HG03571 (cell line): ENCODE results near the gene RAI1.

ENCODE experiments used
- ATAC-seq: cut with Tn5 transposase; IDR thresholded peaks from one replicate; pipeline ENCODE4 v1.9.1; 2021; ENCODE audit not compliant: unreplicated experiment

The RAI1 gene

DNA sequence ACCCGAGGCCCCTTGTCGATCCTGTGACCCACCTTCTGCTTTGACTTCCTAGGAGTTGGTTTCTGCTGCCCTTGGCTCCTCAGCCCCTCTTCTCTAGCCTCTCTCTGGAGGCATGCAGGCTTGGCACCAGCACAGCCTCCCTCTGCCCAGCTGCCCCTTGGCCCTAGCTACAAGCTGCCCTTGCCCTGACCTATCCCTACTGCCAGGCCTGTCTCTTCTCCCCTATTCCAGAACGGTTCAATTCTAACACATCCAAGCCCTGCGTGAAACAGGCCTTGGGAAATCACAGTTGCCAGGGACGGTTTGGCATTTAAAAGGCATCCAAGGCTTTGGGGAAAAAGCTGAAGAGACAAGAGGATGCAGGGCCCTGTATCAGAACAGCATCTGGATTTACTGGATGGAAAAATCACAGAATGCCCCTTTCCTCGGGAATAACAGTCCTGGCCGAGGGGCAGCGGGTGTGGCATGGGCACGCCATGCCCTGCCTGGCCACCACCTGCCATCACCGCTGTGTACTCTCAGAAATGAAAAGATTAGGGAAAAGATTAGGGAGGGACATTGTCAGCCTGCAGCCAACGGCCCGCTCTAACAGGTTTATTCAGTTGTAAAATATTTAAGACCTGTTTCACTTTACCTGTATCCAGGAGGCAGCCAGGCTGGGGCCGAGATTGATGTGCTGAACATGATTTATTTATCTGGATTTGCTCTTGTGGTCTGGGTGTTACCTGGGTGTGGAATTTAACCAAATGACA, 15.8 kb downstream of the RAI1 start:
- ATAC-seq, result no peak

DNA sequence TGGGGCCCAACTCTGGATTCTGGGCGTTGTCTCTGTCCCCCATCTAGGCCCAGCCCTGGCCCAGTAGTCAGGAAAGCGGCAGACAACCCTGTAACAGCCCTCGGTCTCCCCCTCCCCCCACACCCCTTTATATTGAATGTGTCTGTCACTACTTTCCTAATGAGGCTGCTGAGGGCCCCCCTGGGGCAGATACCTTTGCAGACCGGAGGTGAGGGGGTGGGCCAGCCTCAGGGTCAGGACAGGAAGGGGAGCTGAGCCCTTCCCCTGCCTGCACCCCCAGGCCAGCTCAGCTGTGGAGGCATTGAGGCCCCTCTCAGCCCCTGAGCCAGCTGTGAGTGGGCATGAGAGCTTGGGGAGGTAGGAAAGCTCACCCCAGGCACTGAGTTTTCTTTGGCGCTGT, 17.1 kb downstream of the RAI1 start:
- no peak for ATAC-seq

DNA sequence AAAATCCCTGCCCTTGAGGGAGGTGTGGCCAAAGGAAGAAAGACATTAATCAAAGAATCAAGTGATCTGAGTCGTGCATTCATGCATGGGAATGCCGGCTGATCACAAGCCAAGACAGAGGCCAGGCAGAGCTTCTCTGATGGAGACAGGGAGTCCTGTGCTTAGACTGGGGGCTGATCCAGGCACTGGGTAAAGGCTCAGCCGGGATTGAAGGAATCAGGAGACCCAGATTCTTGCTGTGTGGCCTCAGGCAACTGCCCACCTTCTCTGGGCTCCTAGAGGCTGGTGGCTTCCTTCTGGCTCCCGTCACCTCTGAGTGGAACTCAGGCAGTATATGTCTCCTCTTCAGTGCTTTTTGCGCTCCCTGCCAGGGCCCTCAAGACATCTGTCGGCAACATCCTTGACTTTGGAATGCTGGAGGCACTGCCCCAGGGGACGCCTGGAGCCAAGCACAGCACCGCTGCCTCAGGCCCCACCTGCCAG, 17.7 kb downstream of the RAI1 start:
- ATAC-seq, result no peak

DNA sequence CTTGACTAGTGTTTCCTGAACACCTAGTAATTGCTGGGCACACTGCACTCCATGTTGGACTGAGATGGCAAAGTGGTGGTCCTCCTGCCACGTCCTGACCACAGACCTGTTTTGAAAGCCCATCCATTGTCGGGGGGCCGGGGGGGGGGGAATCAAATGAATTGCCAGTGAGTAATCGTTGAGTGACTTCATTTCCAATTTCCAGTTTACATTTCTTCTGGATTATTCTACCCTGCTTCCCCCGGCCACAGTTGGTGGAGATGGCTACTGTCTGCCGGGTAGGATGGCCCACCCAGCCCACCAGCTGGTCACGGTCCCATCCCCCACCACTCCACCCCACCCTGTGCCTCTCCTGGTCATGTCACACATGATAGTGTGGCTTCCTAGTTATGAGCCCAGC, 18.2 kb downstream of the RAI1 start:
- no peak for ATAC-seq

DNA sequence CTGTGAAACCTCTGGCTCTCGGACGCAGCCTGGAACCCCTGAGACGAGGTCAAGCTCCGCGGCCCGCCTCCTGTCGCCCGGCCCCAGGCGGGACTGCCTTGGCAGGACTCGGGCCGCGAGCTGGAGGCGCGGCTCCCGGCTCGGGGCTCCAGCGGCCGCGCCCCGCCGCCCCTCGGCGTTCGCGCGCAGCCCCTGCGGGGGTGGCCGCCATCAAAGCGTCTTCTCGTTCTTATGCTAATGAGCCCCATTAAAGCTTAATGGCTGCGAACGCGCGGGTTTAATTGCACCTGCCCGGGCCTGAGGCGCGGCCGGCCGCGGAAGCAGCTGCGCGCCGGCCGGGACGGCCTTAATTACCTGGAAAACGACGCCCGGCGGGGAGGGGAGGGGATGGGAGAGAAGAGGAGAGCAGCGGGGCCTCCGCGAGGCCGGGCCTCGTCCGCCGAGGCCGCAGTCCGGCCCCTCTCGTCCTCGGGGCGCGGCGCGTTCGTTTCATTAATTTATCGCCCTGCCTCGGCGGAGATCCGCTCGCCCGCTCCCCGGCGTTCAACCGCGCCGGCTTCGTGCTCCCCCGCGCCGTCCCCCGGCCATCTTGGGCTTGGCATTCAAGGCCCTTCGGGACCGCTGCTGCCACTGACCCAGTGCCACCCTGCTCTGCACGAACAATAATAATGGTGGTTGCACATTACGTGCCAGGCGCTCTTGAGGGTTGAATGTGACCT, 19.2 kb downstream of the RAI1 start:
- ATAC-seq, result no peak

DNA sequence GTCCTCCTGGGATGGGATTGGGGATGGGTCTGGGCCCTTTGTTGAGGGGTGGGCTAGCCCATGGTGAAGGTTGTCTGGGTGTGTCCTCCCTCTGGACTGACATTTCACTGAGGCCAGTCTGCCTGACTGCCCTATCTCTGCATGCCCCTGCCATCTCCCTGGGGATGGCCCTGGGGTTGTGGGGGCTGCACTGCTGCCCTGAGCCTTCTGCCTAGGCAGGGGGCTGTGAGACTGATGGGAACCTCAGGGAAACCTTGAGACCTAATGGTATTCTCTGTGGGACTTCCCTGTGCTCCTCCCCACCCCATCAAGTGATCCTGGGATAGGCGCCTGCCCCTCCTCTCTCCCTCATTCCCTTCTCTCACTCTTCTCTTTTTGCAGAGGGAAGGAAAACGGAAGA, 19.9 kb downstream of the RAI1 start:
- no peak for ATAC-seq

DNA sequence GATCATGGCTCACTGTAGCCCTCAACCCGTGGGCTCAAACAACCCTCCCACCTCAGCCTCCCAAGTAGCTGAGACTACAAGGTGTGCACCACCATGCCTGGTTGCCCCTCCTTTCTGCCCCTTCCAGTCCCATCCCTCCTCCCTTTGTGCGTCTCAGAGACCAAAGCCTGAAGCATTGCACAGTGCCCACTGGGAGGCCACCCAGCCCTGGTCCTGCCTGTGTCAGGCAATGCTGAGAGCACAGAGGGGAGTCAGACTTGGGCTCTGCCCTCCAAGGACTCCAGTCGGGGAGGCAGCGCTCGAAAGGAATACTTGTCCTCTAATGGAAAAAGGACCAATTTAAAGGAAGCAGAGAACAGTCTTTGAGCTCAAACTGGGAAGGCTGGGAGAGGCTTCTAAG, 20.4 kb downstream of the RAI1 start:
- no peak for ATAC-seq

DNA sequence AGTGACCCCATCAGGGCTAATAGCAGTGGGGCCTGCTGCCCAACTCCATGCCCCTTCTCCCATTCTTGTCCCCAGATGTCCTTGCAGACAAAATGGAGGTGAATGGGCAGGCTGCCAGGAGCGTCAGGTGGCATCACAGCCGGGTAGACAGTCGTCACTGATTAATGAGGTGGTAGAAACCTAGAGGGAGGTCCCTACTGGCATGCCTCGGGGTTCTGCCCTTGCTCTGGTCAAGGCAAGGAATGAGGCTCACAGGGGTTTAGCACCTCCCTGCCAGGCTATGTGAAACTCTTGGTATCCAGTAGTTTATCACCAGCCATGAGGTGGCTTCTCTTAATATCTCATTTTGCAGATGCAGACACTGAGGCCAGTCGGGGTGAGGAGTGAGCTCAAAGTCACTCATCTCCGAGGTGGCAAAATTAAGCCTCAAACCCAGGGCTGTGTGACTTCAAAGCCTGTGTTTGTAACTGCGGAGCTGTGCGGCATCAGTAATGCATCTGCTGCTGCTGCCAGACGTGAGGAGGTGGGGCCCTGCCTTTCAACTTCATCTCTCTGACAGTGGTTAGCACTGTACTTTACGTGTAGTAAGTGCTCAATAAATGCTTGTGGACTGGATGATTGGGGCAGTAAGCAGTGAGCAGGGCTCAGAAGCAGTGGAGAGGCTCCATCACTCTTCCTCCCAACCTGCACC, 21.3 kb downstream of the RAI1 start:
- ATAC-seq, result no peak

DNA sequence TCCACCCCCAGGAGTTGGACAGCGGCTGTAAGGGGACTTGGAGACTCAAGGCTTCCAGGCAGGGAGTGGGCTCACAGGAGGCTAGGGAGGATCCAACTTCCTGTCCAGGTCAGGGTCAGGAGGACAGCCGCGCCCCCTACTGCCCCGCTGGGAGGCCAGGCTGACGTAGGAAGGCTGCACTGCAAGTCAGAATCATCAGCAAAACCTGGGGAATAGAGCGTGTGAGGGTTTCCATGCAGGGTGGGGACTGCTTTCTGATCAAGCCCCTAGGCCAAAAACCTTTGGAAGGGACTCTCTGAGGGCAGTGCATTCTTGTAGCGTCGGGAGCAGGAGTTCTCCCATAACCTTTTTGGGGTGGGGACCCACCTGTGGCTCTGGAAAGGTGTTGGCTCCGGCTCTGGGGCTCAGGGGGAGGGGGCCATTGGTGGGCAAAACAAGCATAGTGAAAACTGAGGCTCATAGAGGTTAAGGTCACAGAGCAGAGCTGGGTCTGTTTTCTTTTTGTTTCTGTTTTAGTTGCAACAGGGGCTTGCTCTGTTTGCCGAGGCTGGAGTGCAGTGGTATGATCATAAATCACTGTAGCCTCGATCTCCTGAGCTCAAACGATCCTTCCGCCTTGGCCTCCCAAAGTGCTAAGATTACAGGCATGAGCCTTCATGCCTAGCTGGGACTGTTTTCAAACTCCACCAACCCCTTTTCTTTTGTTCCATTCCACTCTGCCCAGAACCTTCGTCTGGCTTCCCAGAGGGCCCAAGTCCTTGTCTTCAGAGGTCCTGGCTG, 22.1 kb downstream of the RAI1 start:
- no peak for ATAC-seq

DNA sequence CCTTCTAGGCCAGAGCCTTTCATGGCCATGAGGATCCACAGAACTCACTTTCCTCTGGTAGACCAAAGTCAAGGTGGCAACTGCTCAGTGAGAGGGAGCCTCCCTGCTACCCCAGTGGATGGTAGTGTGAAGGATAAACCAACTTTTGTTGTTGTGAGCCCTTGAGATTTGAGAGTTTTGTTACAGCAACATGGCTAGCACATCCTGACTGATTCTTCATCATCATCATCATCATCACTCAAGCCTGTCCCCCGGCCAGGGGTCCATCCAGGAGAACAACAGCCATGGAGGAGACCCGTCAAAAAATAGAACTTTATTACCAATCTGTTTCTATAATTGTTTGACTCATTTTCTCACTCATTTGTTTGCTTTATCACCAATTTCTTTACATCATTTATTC, 23.7 kb downstream of the RAI1 start:
- no peak for ATAC-seq

DNA sequence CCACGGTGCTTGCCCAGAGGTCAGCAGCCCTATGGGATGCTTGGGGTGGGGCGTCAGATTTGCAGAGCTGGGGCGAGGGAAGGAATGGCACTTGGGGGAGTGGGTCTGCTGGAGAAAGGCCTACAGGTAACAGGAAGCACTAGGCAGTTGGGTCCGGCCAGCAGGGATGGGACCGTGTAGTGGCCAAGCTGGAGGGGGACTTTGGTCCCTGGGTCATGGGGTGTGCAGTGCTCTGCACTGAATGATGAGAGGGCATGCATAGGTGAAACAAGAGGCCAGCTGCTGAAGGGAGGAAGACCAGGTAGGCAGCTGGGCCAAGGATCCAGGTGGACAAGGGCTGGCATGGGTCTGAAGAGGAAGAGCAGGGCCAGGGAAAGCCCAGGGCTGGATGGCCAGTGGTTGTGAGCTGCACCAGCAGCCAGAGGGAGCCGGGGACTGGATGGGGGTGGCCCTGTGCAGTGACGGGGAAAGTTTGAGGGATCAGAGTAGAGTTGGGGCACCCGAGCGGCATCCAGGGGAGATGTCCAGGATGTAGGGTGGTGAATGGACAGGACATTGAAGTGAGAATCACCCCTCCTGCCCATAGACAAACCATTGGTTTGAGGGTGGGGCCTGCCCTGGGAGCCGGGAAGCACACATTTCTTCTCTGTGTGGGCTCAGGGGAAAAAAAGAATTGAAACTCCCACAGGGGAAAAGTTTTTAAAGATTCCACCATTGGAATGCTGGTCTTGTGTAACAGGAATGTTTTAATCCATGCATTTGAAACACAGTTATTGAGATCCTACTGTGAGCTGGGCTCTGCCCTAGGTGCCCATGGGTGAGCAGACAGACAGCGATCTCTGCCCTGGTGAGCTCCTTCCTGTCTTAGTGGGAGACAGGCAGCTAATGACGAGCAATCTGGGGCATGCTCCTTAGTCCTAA, 25.1 kb downstream of the RAI1 start:
- no peak for ATAC-seq

DNA sequence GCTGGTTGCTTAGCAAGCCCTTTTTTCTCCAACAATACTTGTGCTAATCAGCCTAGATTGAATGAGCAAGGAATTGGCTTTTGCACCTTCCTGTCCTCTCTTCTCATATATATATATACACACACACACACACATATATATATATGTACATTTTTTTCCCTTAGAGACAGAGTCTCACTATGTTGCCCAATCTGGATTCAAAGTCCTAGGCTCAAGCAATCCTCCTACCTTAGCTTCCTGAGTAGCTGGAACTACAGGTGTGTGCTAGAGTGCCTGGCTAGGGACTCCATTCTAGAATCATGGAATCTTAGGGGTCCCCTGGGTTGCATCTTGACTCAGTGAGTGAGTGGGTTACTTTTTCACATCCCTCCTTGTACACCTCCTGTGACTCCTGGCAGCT, 27.0 kb downstream of the RAI1 start:
- ATAC-seq, result no peak

DNA sequence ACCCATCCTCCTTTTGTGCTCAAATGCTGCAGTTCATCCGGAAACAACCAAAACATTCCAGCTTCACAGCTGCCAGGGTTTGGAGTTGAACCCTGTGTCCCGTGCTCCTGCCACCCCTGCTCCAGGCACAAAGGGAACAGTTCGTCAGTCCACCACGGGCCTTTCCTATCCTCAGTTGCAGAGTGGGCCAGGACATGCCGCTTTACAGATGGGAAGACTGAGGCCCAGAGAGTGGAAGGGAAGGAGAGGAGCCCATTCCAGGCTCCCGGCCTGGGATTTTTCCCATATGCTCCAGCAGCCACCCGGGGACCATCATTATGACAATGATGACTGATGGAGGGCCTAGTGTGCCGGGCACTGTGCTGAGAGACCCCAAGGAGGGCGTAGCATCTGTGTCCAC, 27.6 kb downstream of the RAI1 start:
- no peak for ATAC-seq

DNA sequence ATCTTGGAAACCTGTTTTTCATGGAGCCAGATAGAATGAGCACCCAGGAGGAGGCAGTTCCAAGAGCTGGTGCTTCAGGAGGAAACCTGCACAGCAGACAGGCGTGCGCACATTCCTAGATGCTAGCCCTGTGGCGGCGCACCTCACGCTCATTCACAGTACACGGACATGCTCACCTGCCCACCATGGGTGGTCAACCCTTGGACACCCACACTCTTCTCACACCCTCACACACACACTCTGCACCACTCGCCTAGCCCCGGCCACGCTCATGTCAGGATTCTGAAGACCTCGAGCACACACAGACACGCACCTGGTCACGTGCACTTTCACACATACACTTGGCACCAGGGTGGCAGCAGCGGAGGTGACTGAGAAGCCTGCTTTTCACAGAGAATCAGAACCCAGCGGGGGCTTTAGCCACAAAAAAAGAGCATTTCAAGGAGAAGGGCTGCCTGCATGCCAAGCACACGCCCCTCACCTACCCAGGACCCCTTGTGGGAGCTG, 28.6 kb downstream of the RAI1 start:
- no peak for ATAC-seq

DNA sequence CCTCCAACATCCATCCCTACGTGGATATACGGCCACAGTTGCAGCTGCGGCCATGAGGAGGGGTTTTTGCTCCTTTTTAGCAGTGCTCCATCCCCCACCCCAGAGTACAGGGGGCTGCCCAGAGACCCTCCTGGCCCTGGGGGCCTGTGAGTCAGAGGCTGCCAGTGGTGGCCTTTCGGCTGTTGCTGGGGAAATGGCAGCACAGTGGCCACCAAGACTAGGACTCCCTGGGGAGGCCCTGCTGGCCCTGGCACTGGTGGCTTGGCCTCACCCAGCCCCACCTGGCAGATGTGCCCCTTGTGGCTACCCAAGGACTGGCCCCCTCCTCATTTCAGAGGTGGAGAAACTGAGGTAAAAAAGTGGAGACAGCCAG, 29.1 kb downstream of the RAI1 start:
- no peak for ATAC-seq

DNA sequence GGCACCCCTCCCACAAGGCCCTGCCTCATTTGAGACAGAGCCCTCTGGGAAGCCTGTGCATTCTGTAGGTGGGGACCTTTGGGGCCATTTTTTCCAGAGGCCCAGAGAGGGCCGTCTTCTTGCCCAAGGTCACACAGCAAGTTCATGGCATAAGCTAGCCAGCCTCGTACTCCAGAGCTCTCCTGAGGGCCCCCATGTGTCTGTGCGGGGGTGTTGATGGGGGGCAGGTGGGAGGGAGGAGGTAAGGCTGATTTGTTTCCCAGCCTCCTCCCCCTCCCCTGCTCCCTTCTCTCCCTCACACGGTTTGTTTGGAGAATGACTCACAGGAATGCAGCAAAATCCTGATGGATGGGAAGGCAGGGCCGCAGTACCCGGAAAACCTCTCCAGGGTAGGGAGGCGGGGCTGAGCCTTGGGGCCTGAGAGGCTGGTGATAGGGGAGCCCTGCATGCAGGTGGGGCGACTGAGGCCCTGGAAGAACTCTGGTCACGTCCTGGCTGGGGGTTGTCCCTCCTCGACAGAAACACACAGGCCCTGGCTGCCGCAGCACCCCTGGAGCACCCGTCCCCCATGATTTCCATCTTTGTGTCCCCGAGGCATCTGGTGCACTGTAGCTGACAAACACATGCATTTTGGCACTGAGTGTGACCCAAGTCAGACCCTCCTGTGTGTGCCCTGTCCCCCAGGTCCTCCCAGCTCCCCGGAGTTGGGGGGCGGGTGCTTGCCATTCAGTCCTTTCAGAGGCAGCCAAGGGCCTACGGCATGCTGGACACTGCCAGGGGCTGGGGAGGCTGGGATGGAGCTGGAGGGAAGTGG, 29.7 kb downstream of the RAI1 start:
- no peak for ATAC-seq

DNA sequence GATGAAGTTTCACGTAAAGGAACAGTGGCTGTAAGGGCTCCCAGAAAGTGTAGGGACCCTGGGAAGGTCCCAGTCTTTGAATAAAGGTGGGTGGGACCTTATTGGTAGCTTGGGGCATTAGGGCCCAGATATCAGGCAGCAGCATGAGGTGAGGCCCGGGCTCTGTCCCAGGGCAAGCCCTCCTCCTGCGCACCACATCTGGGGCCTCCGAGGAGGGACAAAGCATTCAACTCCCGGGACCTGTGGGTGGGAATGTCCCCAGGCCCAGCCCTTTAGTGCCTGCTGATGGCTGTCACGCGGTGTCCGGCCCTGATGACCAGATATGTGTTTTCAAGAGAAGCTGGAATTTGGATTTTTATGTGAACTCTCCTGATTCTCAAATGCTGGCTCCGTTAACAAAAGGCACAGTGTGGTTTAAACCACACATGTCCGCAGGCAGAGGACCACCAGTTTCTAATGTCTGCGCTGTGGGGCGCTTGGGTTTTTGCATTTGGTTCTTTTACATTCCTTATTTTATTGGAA, 30.4 kb downstream of the RAI1 start:
- no peak for ATAC-seq

DNA sequence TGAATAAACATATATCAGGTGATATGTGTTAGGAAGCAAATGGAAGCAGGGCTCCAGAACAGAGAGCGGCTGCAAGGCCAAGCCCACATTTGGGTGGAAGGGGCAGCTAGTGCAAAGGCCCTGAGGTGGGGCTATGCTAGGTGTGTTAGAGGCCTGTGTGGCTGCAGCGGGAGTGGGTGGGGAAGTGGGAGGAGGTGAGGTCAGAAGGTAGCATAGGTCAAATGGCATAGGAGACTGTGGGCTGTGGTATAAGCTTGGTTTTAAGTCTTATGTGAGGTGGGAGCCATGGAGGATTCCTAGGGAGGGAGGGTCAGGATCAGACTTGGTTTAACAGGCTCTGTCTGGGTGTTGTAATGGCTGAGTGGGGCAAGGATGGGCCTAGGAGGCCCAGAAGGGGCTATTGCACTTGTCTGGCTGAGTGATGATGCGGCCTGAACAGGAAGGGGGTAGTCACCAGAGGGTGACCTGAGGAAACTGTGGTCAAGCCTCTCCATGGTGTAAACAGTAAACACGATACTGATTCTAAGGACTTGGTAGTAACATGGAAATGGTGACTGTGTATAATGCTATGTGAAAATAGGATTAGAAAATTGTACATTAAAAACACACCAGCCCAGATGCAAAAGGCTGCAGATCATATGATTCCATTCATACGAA, 31.1 kb downstream of the RAI1 start:
- ATAC-seq, result peak; percentile 74
